ENCODE measurements around the gene SULT6B1.

GRCh38 chr2:37190290-37190689 is 1.8 kb upstream of the SULT6B1 start:
- TF ChIP-seq CTCF (IDR thresholded peaks at IDR 0.05) = no peak
- no peak for TF ChIP-seq POLR2AphosphoS5 (IDR thresholded peaks at IDR 0.05)
- TF ChIP-seq POLR2A (IDR thresholded peaks at IDR 0.05) = no peak
- TF ChIP-seq EP300 (IDR thresholded peaks at IDR 0.05) = no peak

Data from gastroesophageal sphincter (tissue), 3 donors.